Measurements from ENCODE around the gene DLGAP1.

DLGAP1 gene

GRCh38 chr18:3520230-3521085, 934.6 kb downstream of the DLGAP1 start:
- Histone ChIP-seq H3K4me3 (ENCODE audit: insufficient read depth, low read depth, low read length) (no peak overlapping the region), H3K36me3 (ENCODE audit: control insufficient read depth, insufficient read depth, low read length) (no peaks in the 10 kb centered on the region), H3K27ac (ENCODE audit: insufficient read depth, low read depth, low read length, poor library complexity, severe bottlenecking) (peak overlapping the region; percentile 29), H3K27me3 (ENCODE audit: control insufficient read depth, insufficient read depth, low read length, poor library complexity, severe bottlenecking) (no peaks in the 10 kb centered on the region), H3K9me3 (ENCODE audit: control insufficient read depth, low read length) (no peaks in the 10 kb centered on the region), H3K4me1 (ENCODE audit: control insufficient read depth, insufficient read depth, low read length) (peaks cover 12% of the 10 kb centered on the region)
- WGBS, 2 experiments: 60 to 65% methylated on average over 11 of the region's 11 CpGs

- H3K27me3 ChIP-seq (ENCODE audit: control insufficient read depth, insufficient read depth, low read length, poor library complexity, severe bottlenecking): no peaks in the 10 kb centered on the region
- H3K4me3 ChIP-seq (ENCODE audit: insufficient read depth, low read depth, low read length): no peak overlapping the region
- no peak overlapping the region for H3K27ac ChIP-seq (ENCODE audit: insufficient read depth, low read depth, low read length, poor library complexity, severe bottlenecking)
- H3K36me3 ChIP-seq (ENCODE audit: control insufficient read depth, insufficient read depth, low read length): no peaks in the 10 kb centered on the region
- H3K9me3 ChIP-seq (ENCODE audit: control insufficient read depth, low read length): no peaks in the 10 kb centered on the region
- 86% methylated on average over 15 of the region's 15 CpGs for WGBS, 2 experiments
- H3K4me1 ChIP-seq (ENCODE audit: control insufficient read depth, insufficient read depth, low read length): peaks cover 6% of the 10 kb centered on the region
These were observed 940.5 kb downstream of the DLGAP1 start for GRCh38 chr18:3514312-3515216.

- Histone ChIP-seq H3K27ac (ENCODE audit: insufficient read depth, low read depth, low read length, poor library complexity, severe bottlenecking) (no peak overlapping the region), H3K4me3 (ENCODE audit: insufficient read depth, low read depth, low read length) (no peak overlapping the region), H3K36me3 (ENCODE audit: control insufficient read depth, insufficient read depth, low read length) (no peaks in the 10 kb centered on the region), H3K27me3 (ENCODE audit: control insufficient read depth, insufficient read depth, low read length, poor library complexity, severe bottlenecking) (no peaks in the 10 kb centered on the region), H3K9me3 (ENCODE audit: control insufficient read depth, low read length) (no peaks in the 10 kb centered on the region), H3K4me1 (ENCODE audit: control insufficient read depth, insufficient read depth, low read length) (peaks cover 11% of the 10 kb centered on the region)
- whole genome bisulfite sequencing, 2 experiments: 88 to 97% methylated on average over 1 of the region's 1 CpG
These were observed 941.6 kb downstream of the DLGAP1 start for GRCh38 chr18:3513481-3513880.

- H3K36me3 ChIP-seq (ENCODE audit: control insufficient read depth, insufficient read depth, low read length): no peaks in the 10 kb centered on the region
- H3K4me3 ChIP-seq (ENCODE audit: insufficient read depth, low read depth, low read length): no peak overlapping the region
- WGBS, 2 experiments: 82 to 86% methylated on average over 2 of the region's 2 CpGs
- no peak overlapping the region for H3K27ac ChIP-seq (ENCODE audit: insufficient read depth, low read depth, low read length, poor library complexity, severe bottlenecking)
- H3K4me1 ChIP-seq (ENCODE audit: control insufficient read depth, insufficient read depth, low read length): peaks cover 11% of the 10 kb centered on the region
- no peaks in the 10 kb centered on the region for H3K9me3 ChIP-seq (ENCODE audit: control insufficient read depth, low read length)
- no peaks in the 10 kb centered on the region for H3K27me3 ChIP-seq (ENCODE audit: control insufficient read depth, insufficient read depth, low read length, poor library complexity, severe bottlenecking)
These were observed 943.1 kb downstream of the DLGAP1 start for GRCh38 chr18:3511980-3512379.

GRCh38 chr18:3510896-3511295, 944.2 kb downstream of the DLGAP1 start:
- Histone ChIP-seq H3K4me3 (ENCODE audit: insufficient read depth, low read depth, low read length) (no peak overlapping the region), H3K27me3 (ENCODE audit: control insufficient read depth, insufficient read depth, low read length, poor library complexity, severe bottlenecking) (no peaks in the 10 kb centered on the region), H3K27ac (ENCODE audit: insufficient read depth, low read depth, low read length, poor library complexity, severe bottlenecking) (no peak overlapping the region), H3K4me1 (ENCODE audit: control insufficient read depth, insufficient read depth, low read length) (peaks cover 11% of the 10 kb centered on the region), H3K36me3 (ENCODE audit: control insufficient read depth, insufficient read depth, low read length) (no peaks in the 10 kb centered on the region), H3K9me3 (ENCODE audit: control insufficient read depth, low read length) (no peaks in the 10 kb centered on the region)
- 94 to 96% methylated on average over 3 to 4 of the region's 4 CpGs for WGBS, 2 experiments

- Histone ChIP-seq H3K4me1 (ENCODE audit: control insufficient read depth, insufficient read depth, low read length) (peaks cover 11% of the 10 kb centered on the region), H3K9me3 (ENCODE audit: control insufficient read depth, low read length) (no peaks in the 10 kb centered on the region), H3K27ac (ENCODE audit: insufficient read depth, low read depth, low read length, poor library complexity, severe bottlenecking) (no peak overlapping the region), H3K36me3 (ENCODE audit: control insufficient read depth, insufficient read depth, low read length) (no peaks in the 10 kb centered on the region), H3K27me3 (ENCODE audit: control insufficient read depth, insufficient read depth, low read length, poor library complexity, severe bottlenecking) (no peaks in the 10 kb centered on the region), H3K4me3 (ENCODE audit: insufficient read depth, low read depth, low read length) (no peak overlapping the region)
- WGBS, 2 experiments: 59 to 60% methylated on average over 2 of the region's 2 CpGs
These were observed 945.1 kb downstream of the DLGAP1 start for GRCh38 chr18:3510024-3510423.

- H3K36me3 ChIP-seq (ENCODE audit: control insufficient read depth, insufficient read depth, low read length): no peaks in the 10 kb centered on the region
- no peak overlapping the region for H3K27ac ChIP-seq (ENCODE audit: insufficient read depth, low read depth, low read length, poor library complexity, severe bottlenecking)
- no peaks in the 10 kb centered on the region for H3K27me3 ChIP-seq (ENCODE audit: control insufficient read depth, insufficient read depth, low read length, poor library complexity, severe bottlenecking)
- 80 to 81% methylated on average over 17 of the region's 17 CpGs for WGBS, 2 experiments
- H3K4me1 ChIP-seq (ENCODE audit: control insufficient read depth, insufficient read depth, low read length): peaks cover 11% of the 10 kb centered on the region
- H3K9me3 ChIP-seq (ENCODE audit: control insufficient read depth, low read length): no peaks in the 10 kb centered on the region
- H3K4me3 ChIP-seq (ENCODE audit: insufficient read depth, low read depth, low read length): no peak overlapping the region
These were observed 946.2 kb downstream of the DLGAP1 start for GRCh38 chr18:3508576-3509549.

GRCh38 chr18:3504637-3505036, 950.5 kb downstream of the DLGAP1 start:
- H3K36me3 ChIP-seq (ENCODE audit: control insufficient read depth, insufficient read depth, low read length): no peaks in the 10 kb centered on the region
- 84 to 85% methylated on average over 5 of the region's 5 CpGs for WGBS, 2 experiments
- H3K4me3 ChIP-seq (ENCODE audit: insufficient read depth, low read depth, low read length): no peak overlapping the region
- peaks cover 7% of the 10 kb centered on the region for H3K27me3 ChIP-seq (ENCODE audit: control insufficient read depth, insufficient read depth, low read length, poor library complexity, severe bottlenecking)
- no peak overlapping the region for H3K27ac ChIP-seq (ENCODE audit: insufficient read depth, low read depth, low read length, poor library complexity, severe bottlenecking)
- H3K9me3 ChIP-seq (ENCODE audit: control insufficient read depth, low read length): no peaks in the 10 kb centered on the region
- H3K4me1 ChIP-seq (ENCODE audit: control insufficient read depth, insufficient read depth, low read length): peaks cover 13% of the 10 kb centered on the region

GRCh38 chr18:3502650-3503049, 952.5 kb downstream of the DLGAP1 start:
- Histone ChIP-seq H3K27ac (ENCODE audit: insufficient read depth, low read depth, low read length, poor library complexity, severe bottlenecking) (no peak overlapping the region), H3K9me3 (ENCODE audit: control insufficient read depth, low read length) (no peaks in the 10 kb centered on the region), H3K4me1 (ENCODE audit: control insufficient read depth, insufficient read depth, low read length) (peaks cover 11% of the 10 kb centered on the region), H3K4me3 (ENCODE audit: insufficient read depth, low read depth, low read length) (no peak overlapping the region), H3K36me3 (ENCODE audit: control insufficient read depth, insufficient read depth, low read length) (no peaks in the 10 kb centered on the region), H3K27me3 (ENCODE audit: control insufficient read depth, insufficient read depth, low read length, poor library complexity, severe bottlenecking) (peaks cover 25% of the 10 kb centered on the region)
- 93 to 100% methylated on average over 2 to 4 of the region's 4 CpGs for WGBS, 2 experiments
